Choroid plexus epithelial cell (primary cell): ENCODE results near the gene TIMM13.
A peak's percentile ranks its signal among the peaks of the same experiment; 100 is the strongest.
"Not testable (repeated sequence)": the region's sequence is repeated elsewhere in the genome, so short reads cannot be mapped to it uniquely, and the experiment has no call there.

Experiments used
- DNase-seq: peaks from one replicate; pipeline ENCODE4 v3.0.0-alpha.2; 2010; ENCODE audit warnings: low read depth
- H3K4me3 ChIP-seq: 2 replicates; pipeline ENCODE4 v1.5.1; 2011; ENCODE audit warnings: low read depth, mild to moderate bottlenecking, control low read depth, low read length, moderate library complexity
- TF ChIP-seq, protein P1 (sequence below): conservative IDR thresholded peaks from 2 replicates; pipeline ENCODE4 v1.5.1; 2011; ENCODE audit warnings: low read depth, mild to moderate bottlenecking, control low read depth, inconsistent platforms, low read length, moderate library complexity

TIMM13 gene

DNA sequence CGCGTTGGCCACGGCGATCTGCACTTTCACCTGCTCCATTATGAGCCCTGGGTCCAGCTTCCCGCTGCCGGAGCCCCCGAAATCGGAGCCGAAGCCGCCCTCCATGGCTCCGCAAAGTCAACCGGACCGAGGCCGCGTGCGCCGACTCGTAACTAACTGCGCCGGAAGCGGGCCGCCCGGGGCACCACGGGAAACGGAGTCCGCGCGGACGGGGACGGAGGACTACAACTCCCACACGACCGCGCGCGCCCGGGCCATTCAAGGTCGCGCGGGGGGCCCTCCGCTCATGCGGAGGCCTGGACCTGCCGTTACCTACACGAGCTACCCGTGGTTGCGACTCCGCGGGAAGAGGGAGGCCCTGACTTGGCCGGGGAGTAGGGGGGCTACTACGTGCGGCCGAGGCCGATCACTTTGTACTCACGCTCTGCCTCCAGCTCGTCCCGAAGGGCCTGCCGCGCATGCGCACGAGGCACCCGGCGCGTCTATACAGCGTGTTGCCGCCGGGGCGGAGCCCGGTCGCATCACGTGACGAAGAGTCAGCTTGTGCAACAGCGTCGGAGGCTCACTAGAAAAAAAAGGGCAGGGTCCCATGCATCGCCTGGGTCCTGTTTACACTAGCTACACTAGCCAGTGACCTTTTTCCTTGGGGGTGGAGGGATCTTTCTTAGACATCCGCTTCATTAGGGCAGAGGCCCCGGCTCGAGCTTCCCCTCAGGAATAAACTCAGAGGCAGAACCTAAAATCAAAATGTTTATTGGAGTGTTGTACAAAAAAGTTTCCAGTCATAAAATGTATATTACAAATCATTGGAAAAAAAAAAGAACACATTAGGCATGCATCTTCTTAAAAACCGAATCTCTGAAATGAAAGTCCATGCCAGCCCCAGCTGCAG is at the start of gene TIMM13:
TSS of gene TIMM13 (minus strand) at position 158 of the 892 bp plus-strand sequence. CDS start at position 105, 53 bp downstream.
- TF ChIP-seq, protein P1, sequence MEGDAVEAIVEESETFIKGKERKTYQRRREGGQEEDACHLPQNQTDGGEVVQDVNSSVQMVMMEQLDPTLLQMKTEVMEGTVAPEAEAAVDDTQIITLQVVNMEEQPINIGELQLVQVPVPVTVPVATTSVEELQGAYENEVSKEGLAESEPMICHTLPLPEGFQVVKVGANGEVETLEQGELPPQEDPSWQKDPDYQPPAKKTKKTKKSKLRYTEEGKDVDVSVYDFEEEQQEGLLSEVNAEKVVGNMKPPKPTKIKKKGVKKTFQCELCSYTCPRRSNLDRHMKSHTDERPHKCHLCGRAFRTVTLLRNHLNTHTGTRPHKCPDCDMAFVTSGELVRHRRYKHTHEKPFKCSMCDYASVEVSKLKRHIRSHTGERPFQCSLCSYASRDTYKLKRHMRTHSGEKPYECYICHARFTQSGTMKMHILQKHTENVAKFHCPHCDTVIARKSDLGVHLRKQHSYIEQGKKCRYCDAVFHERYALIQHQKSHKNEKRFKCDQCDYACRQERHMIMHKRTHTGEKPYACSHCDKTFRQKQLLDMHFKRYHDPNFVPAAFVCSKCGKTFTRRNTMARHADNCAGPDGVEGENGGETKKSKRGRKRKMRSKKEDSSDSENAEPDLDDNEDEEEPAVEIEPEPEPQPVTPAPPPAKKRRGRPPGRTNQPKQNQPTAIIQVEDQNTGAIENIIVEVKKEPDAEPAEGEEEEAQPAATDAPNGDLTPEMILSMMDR = no peak
- DNase-seq = peak; percentile 97
- H3K4me3 ChIP-seq = peak within 1 kb of the TSS; percentile 95

DNA sequence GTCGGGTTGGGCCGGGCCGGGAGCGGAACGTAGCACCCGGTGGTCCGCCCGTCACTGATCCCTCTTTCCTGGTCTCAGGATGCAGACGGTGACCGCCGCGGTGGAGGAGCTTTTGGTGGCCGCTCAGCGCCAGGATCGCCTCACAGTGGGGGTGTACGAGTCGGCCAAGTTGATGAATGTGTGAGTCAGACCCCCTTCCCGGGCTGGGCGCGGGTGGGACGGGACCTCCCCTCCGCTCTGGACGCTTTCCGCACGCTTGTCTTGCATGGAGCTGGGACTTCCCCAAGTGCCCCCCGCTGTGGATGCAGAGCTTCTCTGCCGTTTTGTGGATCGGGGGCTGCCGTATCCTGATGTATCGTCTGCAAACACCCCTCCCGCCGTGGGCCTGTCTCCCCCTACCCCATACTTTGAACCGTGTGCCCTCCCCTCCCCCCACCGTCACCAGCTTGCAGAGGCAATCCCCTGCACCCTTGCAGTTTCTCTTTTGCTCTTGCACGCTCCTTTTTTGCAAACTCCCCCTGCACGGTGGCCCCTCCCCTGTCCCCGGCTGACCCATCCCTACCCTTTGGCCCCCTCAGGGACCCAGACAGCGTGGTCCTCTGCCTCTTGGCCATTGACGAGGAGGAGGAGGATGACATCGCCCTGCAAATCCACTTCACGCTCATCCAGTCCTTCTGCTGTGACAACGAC is 49.2 kb upstream of the TIMM13 start:
- H3K4me3 ChIP-seq = peak overlapping the region; percentile 99
- peak; percentile 91 for DNase-seq
- TF ChIP-seq, protein P1 = no peak

DNA sequence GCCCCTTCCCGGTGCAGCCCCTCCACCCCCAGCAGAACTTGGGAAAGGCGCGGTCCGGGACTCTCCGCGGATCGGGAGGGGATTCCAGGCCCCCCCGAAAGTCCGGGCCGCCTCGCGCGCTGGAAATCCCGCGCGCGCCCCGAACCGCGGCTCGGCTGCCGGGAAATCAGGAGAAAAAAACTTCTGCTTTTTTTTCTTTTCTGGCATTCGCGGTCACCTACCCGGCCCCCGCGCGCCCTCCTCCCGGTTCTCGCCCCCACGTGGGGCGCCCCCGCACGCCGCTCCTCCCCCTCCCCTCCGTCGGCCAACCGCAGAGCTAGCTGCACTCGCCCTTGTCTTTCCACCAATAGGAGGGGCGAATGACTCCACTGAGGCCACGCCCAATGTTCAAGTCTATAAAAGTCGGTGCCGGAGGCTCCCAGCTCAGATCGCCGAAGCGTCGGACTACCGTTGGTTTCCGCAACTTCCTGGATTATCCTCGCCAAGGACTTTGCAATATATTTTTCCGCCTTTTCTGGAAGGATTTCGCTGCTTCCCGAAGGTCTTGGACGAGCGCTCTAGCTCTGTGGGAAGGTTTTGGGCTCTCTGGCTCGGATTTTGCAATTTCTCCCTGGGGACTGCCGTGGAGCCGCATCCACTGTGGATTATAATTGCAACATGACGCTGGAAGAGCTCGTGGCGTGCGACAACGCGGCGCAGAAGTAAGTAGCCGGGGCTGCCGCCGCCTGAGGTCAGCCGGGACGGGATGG is 48.5 kb upstream of the TIMM13 start, which contains the start of gene GADD45B:
TSS of gene GADD45B (plus strand) at position 426 of the 749 bp plus-strand sequence. CDS start at position 658, 232 bp downstream.
- TF ChIP-seq, protein P1 = no peak
- H3K4me3 ChIP-seq = peak within 1 kb of the TSS; percentile 99

DNA sequence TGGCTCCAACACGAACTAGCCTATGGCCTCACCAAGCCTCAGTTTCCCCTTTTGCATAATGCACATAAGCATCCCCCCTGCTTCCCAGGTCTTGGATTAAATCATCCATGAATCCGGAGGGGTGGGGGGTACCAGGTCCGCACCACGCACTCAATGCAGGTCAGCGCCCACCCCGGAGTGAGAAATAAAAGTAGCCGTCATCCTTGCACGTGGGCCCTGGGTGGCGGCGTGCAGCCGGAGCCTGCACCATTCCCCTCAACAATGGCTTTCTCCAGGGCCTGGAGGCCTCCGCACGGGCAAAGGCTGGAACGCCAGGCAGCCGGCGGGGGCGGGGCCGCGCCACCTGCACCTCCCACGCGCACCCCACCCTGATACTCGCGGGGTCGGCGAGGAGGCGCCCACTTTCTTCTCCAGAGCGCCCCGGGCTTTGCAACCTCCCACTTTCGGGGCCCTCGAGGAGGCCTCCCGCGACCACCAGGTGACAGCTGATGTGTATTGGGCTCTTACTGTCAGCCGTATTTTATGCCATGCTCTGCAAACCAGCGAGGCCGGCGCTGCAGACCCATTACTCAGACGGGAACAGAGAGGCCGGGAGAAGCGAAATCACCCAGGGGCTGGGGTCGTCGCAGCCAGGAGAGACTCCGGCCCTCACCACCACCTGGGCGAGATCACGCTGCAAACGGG is 47.8 kb upstream of the TIMM13 start:
- H3K4me3 ChIP-seq = peak overlapping the region; percentile 56
- TF ChIP-seq, protein P1 = no peak
- peak; percentile 69 for DNase-seq

More for the DNA sequence above, 48.5 kb upstream of the TIMM13 start, which contains the start of gene GADD45B:
- DNase-seq = peak; percentile 99

DNA sequence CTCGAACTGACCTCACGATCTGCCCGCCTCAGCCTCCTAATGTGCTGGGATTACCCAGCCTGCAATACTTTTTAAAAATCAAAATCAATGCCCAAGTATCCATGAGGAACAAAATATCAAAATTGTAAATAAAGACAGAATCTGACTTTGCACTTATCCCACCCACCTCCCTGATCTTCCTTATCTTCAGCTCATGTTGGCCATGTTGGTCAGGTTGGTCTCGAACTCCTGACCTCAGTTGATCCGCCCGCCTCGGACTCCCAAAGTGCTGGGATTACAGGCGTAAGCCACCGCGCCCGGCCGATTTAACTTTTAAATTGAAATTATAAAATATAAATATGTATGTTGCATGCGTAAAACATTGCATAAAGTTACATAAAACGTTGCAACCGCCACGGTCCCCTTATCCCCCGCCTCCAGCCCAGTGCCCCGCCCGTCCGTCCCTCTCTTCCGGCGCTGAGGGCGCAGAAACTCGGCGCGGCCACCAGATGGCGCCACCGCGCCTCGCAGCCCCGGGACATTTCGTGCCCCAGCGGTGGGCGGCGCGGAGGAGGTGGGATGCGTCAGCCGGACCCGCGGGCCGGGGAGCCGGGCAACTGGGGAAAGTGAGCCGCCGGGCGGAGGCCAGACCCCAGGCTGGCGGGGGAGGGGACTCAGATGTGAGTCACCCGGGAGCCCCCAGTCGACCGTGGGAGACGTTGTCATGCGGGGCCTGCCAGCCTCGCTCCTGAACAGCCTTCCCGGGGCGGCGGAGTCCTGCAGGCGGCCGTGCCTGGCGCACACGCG is 47.0 kb upstream of the TIMM13 start:
- TF ChIP-seq, protein P1 = peak; percentile 77
- peak; percentile 88 for DNase-seq
- H3K4me3 ChIP-seq = peak overlapping the region; percentile 56

DNA sequence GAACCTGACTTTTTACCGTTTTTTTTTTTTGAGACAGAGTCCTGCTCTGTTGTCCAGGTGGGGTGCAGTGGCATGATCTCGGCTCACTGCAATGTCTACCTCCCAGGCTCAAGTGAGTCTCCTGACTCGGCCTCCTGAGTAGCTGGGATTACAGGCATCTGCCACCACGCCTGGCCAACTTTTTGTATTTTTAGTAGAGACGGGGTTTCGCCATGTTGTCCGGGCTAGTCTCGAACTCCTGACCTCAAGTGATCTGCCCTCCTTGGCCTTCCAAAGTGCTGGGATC is 42.5 kb upstream of the TIMM13 start:
- H3K4me3 ChIP-seq, DNase-seq: not testable (repeated sequence)
